ENCODE results near the gene BMPER.

BMPER gene

GRCh38 chr7:34066411-34066810, 161.1 kb downstream of the BMPER start:
- no peaks in the 10 kb centered on the region for H3K36me3 ChIP-seq (ENCODE audit: control insufficient read depth, insufficient read depth, low read length)
- no peak overlapping the region for H3K4me3 ChIP-seq (ENCODE audit: low read length)
- H3K27me3 ChIP-seq (ENCODE audit: control insufficient read depth, insufficient read depth, low read length), result no peaks in the 10 kb centered on the region
- H3K4me1 ChIP-seq (ENCODE audit: control insufficient read depth, insufficient read depth, low read length), result peaks cover 19% of the 10 kb centered on the region
- no peak overlapping the region for H3K9ac ChIP-seq (ENCODE audit: low read length)
- H3K9me3 ChIP-seq (ENCODE audit: control insufficient read depth, low read length), result no peaks in the 10 kb centered on the region

GRCh38 chr7:34067005-34067778, 161.9 kb downstream of the BMPER start:
- no peaks in the 10 kb centered on the region for H3K27me3 ChIP-seq (ENCODE audit: control insufficient read depth, insufficient read depth, low read length)
- H3K36me3 ChIP-seq (ENCODE audit: control insufficient read depth, insufficient read depth, low read length), result no peaks in the 10 kb centered on the region
- H3K9me3 ChIP-seq (ENCODE audit: control insufficient read depth, low read length), result no peaks in the 10 kb centered on the region
- H3K9ac ChIP-seq (ENCODE audit: low read length), result no peak overlapping the region
- no peak overlapping the region for H3K4me3 ChIP-seq (ENCODE audit: low read length)
- H3K4me1 ChIP-seq (ENCODE audit: control insufficient read depth, insufficient read depth, low read length), result peaks cover 19% of the 10 kb centered on the region

GRCh38 chr7:34069676-34070075, 164.3 kb downstream of the BMPER start:
- Histone ChIP-seq H3K4me1 (ENCODE audit: control insufficient read depth, insufficient read depth, low read length) (peaks cover 19% of the 10 kb centered on the region), H3K9me3 (ENCODE audit: control insufficient read depth, low read length) (no peaks in the 10 kb centered on the region), H3K27me3 (ENCODE audit: control insufficient read depth, insufficient read depth, low read length) (no peaks in the 10 kb centered on the region), H3K9ac (ENCODE audit: low read length) (no peak overlapping the region), H3K36me3 (ENCODE audit: control insufficient read depth, insufficient read depth, low read length) (no peaks in the 10 kb centered on the region), H3K4me3 (ENCODE audit: low read length) (no peak overlapping the region)

- Histone ChIP-seq H3K27me3 (ENCODE audit: control insufficient read depth, insufficient read depth, low read length) (no peaks in the 10 kb centered on the region), H3K4me3 (ENCODE audit: low read length) (no peak overlapping the region), H3K36me3 (ENCODE audit: control insufficient read depth, insufficient read depth, low read length) (no peaks in the 10 kb centered on the region)
Measured at GRCh38 chr7:34070511-34071323, 165.4 kb downstream of the BMPER start.

GRCh38 chr7:34073676-34074075, 168.3 kb downstream of the BMPER start:
- Histone ChIP-seq H3K9ac (ENCODE audit: low read length) (no peak overlapping the region), H3K4me1 (ENCODE audit: control insufficient read depth, insufficient read depth, low read length) (peaks cover 19% of the 10 kb centered on the region), H3K36me3 (ENCODE audit: control insufficient read depth, insufficient read depth, low read length) (no peaks in the 10 kb centered on the region), H3K9me3 (ENCODE audit: control insufficient read depth, low read length) (no peaks in the 10 kb centered on the region), H3K4me3 (ENCODE audit: low read length) (no peak overlapping the region), H3K27me3 (ENCODE audit: control insufficient read depth, insufficient read depth, low read length) (no peaks in the 10 kb centered on the region)

More at GRCh38 chr7:34070511-34071323, 165.4 kb downstream of the BMPER start:
- no peaks in the 10 kb centered on the region for H3K9me3 ChIP-seq (ENCODE audit: control insufficient read depth, low read length)
- peaks cover 19% of the 10 kb centered on the region for H3K4me1 ChIP-seq (ENCODE audit: control insufficient read depth, insufficient read depth, low read length)
- H3K9ac ChIP-seq (ENCODE audit: low read length), result no peak overlapping the region

GRCh38 chr7:34074421-34074820, 169.1 kb downstream of the BMPER start:
- H3K9ac ChIP-seq (ENCODE audit: low read length), result no peak overlapping the region
- no peaks in the 10 kb centered on the region for H3K27me3 ChIP-seq (ENCODE audit: control insufficient read depth, insufficient read depth, low read length)
- H3K4me1 ChIP-seq (ENCODE audit: control insufficient read depth, insufficient read depth, low read length), result peaks cover 14% of the 10 kb centered on the region
- no peaks in the 10 kb centered on the region for H3K9me3 ChIP-seq (ENCODE audit: control insufficient read depth, low read length)
- no peak overlapping the region for H3K4me3 ChIP-seq (ENCODE audit: low read length)
- H3K36me3 ChIP-seq (ENCODE audit: control insufficient read depth, insufficient read depth, low read length), result no peaks in the 10 kb centered on the region

DNA sequence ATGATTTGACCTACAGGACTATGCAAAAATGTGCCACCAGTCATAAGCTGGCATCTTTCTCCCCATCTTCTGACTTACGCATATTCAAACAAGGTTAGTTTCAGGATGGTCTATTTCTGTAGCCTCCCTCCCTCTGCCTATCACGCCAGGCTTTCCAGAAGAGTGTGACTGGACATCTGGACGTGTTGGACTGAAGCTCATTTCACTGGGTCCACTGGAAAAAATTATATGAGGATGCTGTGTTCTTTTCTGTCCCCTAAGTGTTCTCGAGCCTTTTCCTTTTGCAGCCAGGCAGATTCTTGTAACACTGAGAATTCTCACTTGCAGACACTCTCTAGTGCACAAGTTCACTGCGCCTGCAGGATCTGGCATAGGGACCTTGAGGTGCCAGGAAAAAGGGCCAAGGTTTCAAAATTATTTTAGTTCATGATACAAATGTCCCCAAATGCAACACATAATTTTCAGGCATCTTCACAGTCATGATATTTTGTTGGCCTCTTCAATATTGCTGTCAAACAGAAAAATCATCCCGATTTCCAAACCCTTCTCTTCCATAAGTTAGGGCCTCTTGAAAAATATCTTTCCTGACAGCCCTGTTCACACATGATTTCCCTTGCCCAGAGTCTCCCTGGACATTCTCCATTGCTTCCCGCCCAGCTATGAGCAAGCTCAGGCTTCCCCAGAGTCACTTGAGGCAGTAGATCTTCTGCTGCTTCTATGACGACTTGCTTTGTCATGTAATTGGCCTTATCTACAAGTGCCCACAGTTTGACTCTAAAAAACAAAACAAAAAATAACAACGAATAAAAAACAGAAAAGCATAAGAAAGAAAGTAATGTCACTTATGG, 170.4 kb downstream of the BMPER start:
- H3K9ac ChIP-seq (ENCODE audit: low read length), result no peak overlapping the region
- no peaks in the 10 kb centered on the region for H3K27me3 ChIP-seq (ENCODE audit: control insufficient read depth, insufficient read depth, low read length)
- peaks cover 4% of the 10 kb centered on the region for H3K4me1 ChIP-seq (ENCODE audit: control insufficient read depth, insufficient read depth, low read length)
- no peaks in the 10 kb centered on the region for H3K36me3 ChIP-seq (ENCODE audit: control insufficient read depth, insufficient read depth, low read length)
- no peaks in the 10 kb centered on the region for H3K9me3 ChIP-seq (ENCODE audit: control insufficient read depth, low read length)
- H3K4me3 ChIP-seq (ENCODE audit: low read length), result no peak overlapping the region

DNA sequence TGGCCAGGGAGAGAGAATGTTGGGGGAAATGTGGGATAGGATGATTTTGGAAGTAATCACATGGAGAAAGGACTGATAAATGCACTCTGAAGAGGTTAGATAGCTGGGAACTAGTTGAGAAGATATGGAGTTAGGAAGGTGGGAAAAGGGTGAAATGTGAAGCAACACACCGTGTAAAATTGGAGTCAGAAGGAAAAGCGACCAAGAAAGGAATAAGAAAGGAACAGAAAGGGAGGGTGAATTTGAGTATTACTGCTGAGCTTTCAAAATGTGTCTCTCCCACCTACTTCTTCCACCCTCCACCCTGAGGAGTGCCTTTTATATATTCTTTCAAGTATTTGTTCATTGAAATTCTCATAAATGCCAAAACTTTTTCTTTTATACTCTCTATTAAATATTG, 171.8 kb downstream of the BMPER start:
- no peaks in the 10 kb centered on the region for H3K36me3 ChIP-seq (ENCODE audit: control insufficient read depth, insufficient read depth, low read length)
- H3K27me3 ChIP-seq (ENCODE audit: control insufficient read depth, insufficient read depth, low read length), result no peaks in the 10 kb centered on the region
- H3K4me3 ChIP-seq (ENCODE audit: low read length), result no peak overlapping the region
- H3K9ac ChIP-seq (ENCODE audit: low read length), result no peak overlapping the region
- no peaks in the 10 kb centered on the region for H3K9me3 ChIP-seq (ENCODE audit: control insufficient read depth, low read length)
- no peaks in the 10 kb centered on the region for H3K4me1 ChIP-seq (ENCODE audit: control insufficient read depth, insufficient read depth, low read length)

GRCh38 chr7:34078864-34079263, 173.5 kb downstream of the BMPER start:
- Histone ChIP-seq H3K4me3 (ENCODE audit: low read length) (no peak overlapping the region), H3K27me3 (ENCODE audit: control insufficient read depth, insufficient read depth, low read length) (no peaks in the 10 kb centered on the region), H3K4me1 (ENCODE audit: control insufficient read depth, insufficient read depth, low read length) (no peaks in the 10 kb centered on the region), H3K9ac (ENCODE audit: low read length) (no peak overlapping the region), H3K9me3 (ENCODE audit: control insufficient read depth, low read length) (no peaks in the 10 kb centered on the region), H3K36me3 (ENCODE audit: control insufficient read depth, insufficient read depth, low read length) (no peaks in the 10 kb centered on the region)

DNA sequence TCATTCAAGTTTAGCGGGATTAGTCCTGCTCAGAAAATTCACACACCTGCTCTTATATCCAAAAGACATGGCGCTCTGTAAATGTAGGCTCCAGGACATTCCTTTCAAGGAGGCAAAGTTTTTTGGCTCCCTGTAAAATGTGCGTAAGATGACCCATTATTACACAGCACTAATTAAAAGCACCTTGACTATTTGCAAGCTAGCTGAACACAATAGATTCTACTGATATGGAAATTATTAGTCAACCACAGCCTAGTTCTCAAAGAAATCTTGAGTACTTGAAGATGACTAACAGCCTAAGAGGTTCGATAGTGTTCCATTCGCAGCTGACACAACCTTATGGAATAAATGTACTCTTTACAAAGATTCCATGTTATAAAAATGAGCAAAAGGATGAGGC, 175.2 kb downstream of the BMPER start:
- no peaks in the 10 kb centered on the region for H3K36me3 ChIP-seq (ENCODE audit: control insufficient read depth, insufficient read depth, low read length)
- no peaks in the 10 kb centered on the region for H3K9me3 ChIP-seq (ENCODE audit: control insufficient read depth, low read length)
- no peak overlapping the region for H3K4me3 ChIP-seq (ENCODE audit: low read length)
- H3K27me3 ChIP-seq (ENCODE audit: control insufficient read depth, insufficient read depth, low read length), result no peaks in the 10 kb centered on the region
- no peak overlapping the region for H3K9ac ChIP-seq (ENCODE audit: low read length)
- no peaks in the 10 kb centered on the region for H3K4me1 ChIP-seq (ENCODE audit: control insufficient read depth, insufficient read depth, low read length)

- no peak overlapping the region for H3K4me3 ChIP-seq (ENCODE audit: low read length)
- no peaks in the 10 kb centered on the region for H3K27me3 ChIP-seq (ENCODE audit: control insufficient read depth, insufficient read depth, low read length)
- no peaks in the 10 kb centered on the region for H3K9me3 ChIP-seq (ENCODE audit: control insufficient read depth, low read length)
- H3K36me3 ChIP-seq (ENCODE audit: control insufficient read depth, insufficient read depth, low read length), result no peaks in the 10 kb centered on the region
- H3K9ac ChIP-seq (ENCODE audit: low read length), result no peak overlapping the region
- no peaks in the 10 kb centered on the region for H3K4me1 ChIP-seq (ENCODE audit: control insufficient read depth, insufficient read depth, low read length)
Measured at GRCh38 chr7:34081935-34082334, 176.6 kb downstream of the BMPER start.

DNA sequence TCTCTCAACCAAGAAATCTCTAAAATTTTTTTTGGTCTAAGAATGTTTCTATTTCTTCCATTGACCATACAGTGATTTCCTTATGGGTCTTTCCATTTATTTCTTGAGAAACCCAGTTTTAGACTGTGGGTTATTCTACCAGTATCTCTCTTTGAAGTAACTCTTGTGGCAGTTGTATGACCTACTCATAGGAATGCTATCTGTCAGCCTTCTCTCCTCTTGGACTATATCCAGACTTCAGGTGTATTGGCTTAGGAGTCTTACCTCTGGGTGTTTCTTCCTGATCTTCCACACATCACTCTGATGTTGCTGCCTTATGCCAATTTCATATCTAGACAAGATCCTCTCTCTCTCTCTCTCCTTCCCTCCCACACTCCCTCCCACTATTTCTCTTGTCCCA, 178.1 kb downstream of the BMPER start:
- no peaks in the 10 kb centered on the region for H3K9me3 ChIP-seq (ENCODE audit: control insufficient read depth, low read length)

More for the DNA sequence above, 178.1 kb downstream of the BMPER start:
- Histone ChIP-seq H3K4me1 (ENCODE audit: control insufficient read depth, insufficient read depth, low read length) (no peaks in the 10 kb centered on the region), H3K4me3 (ENCODE audit: low read length) (no peak overlapping the region), H3K36me3 (ENCODE audit: control insufficient read depth, insufficient read depth, low read length) (no peaks in the 10 kb centered on the region), H3K27me3 (ENCODE audit: control insufficient read depth, insufficient read depth, low read length) (no peaks in the 10 kb centered on the region), H3K9ac (ENCODE audit: low read length) (no peak overlapping the region)
